Activated CD4-positive, alpha-beta T cell treated with anti-CD3 and anti-CD28 coated beads, Interleukin-2, amount 10 ng/mL, durations not matched to agents 24 days and 14 days (primary cell): Measurements from ENCODE around the gene DNAJC4. TPM values are rescaled to one million over a fixed set of nuclear protein-coding genes. Genes with fewer than 3 reads are reported as not detected.

Source experiments
- DNase-seq: peaks from one replicate; pipeline ENCODE4 v3.0.0; 2022
- H3K27ac Mint-ChIP-seq: one replicate; pipeline ENCODE4 v1.8.0; 2022; ENCODE audit warnings: mild to moderate bottlenecking, mixed read lengths
- H3K27me3 Mint-ChIP-seq: one replicate; pipeline ENCODE4 v1.8.0; 2022; ENCODE audit warnings: mixed read lengths
- H3K36me3 Mint-ChIP-seq: one replicate; pipeline ENCODE4 v1.8.0; 2022; ENCODE audit warnings: low read depth, mild to moderate bottlenecking, mixed read lengths
- H3K4me1 Mint-ChIP-seq: one replicate; pipeline ENCODE4 v1.8.0; 2021; ENCODE audit warnings: mixed read lengths
- H3K4me3 Mint-ChIP-seq: one replicate; pipeline ENCODE4 v1.8.0; 2022; ENCODE audit warnings: mild to moderate bottlenecking, moderate library complexity, mixed read lengths
- H3K9me3 Mint-ChIP-seq: one replicate; pipeline ENCODE4 v1.8.0; 2021; ENCODE audit warnings: mixed read lengths
- intact Hi-C: fragments of 100-400 bp; cut with micrococcal nuclease; formaldehyde crosslinking; loops from one replicate; pipeline ENCODE4 v1.15.1; 2023
- total RNA-seq: library from RNA; stranded (reverse); gene quantifications from 2 replicates; pipeline ENCODE4 v1.2.3, GENCODE V29; 2022

The DNAJC4 gene
- total RNA-seq, 1 donor from 2014 or later = 19.9 TPM

GRCh38 chr11:64281957-64282770 lies 51.8 kb downstream of the DNAJC4 start:
- Mint-ChIP-seq H3K27ac (no peak overlapping the region), H3K4me1 (peaks cover 21% of the 10 kb centered on the region), H3K36me3 (peaks cover 22% of the 10 kb centered on the region), H3K27me3 (no peaks in the 10 kb centered on the region), H3K9me3 (no peaks in the 10 kb centered on the region), H3K4me3 (no peak overlapping the region)
- intact Hi-C loops = no loop called here
- no peak for DNase-seq

GRCh38 chr11:64283092-64283491 lies 52.7 kb downstream of the DNAJC4 start:
- Mint-ChIP-seq H3K9me3 (no peaks in the 10 kb centered on the region), H3K4me1 (peaks cover 21% of the 10 kb centered on the region), H3K27ac (peak overlapping the region; percentile 62), H3K4me3 (peak overlapping the region; percentile 59), H3K27me3 (no peaks in the 10 kb centered on the region), H3K36me3 (peaks cover 22% of the 10 kb centered on the region)
- DNase-seq = peak; percentile 59
- intact Hi-C loops = no loop called here

Other genes starting within 250 kb of the DNAJC4 start
- 105 and 115 TPM in 2 replicates for gene OTUB1, start 244.1 kb upstream of the DNAJC4 start, total RNA-seq
- not detected in 2 replicates for gene FLRT1, start 194.6 kb upstream of the DNAJC4 start, total RNA-seq
- 28.6 and 29.6 TPM in 2 replicates for gene MACROD1, start 64.4 kb upstream of the DNAJC4 start, total RNA-seq
- 521 and 535 TPM in 2 replicates for gene STIP1, start 44.4 kb upstream of the DNAJC4 start, total RNA-seq
- 200 and 213 TPM in 2 replicates for gene FERMT3, start 23.8 kb upstream of the DNAJC4 start, total RNA-seq
- 29.8 and 31.7 TPM in 2 replicates for gene TRPT1, start 4.4 kb upstream of the DNAJC4 start, total RNA-seq
- gene NUDT22, start 4.3 kb upstream of the DNAJC4 start, total RNA-seq = 66.1 and 72.6 TPM in 2 replicates
- 65.4 and 66.7 TPM in 2 replicates for gene VEGFB, start 4.0 kb downstream of the DNAJC4 start, total RNA-seq
- gene FKBP2, start 10.5 kb downstream of the DNAJC4 start, total RNA-seq = 28.8 and 30.6 TPM in 2 replicates
- 284 TPM in 2 replicates for gene PPP1R14B, start 16.4 kb downstream of the DNAJC4 start, total RNA-seq
- gene PLCB3, start 21.0 kb downstream of the DNAJC4 start, total RNA-seq = 16.6 and 16.7 TPM in 2 replicates
- 34.0 and 35.5 TPM in 2 replicates for gene BAD, start 54.1 kb downstream of the DNAJC4 start, total RNA-seq
- gene GPR137, start 55.3 kb downstream of the DNAJC4 start, total RNA-seq = 45.6 and 47.6 TPM in 2 replicates
- 0.23 and 0.24 TPM in 2 replicates for gene KCNK4, start 60.8 kb downstream of the DNAJC4 start, total RNA-seq
- gene CATSPERZ, start 69.8 kb downstream of the DNAJC4 start, total RNA-seq = not detected in 2 replicates
- gene ESRRA, start 75.0 kb downstream of the DNAJC4 start, total RNA-seq = 59.6 and 60.6 TPM in 2 replicates
- 319 and 320 TPM in 2 replicates for gene TRMT112, start 87.0 kb downstream of the DNAJC4 start, total RNA-seq
- gene PRDX5, start 87.6 kb downstream of the DNAJC4 start, total RNA-seq = 98.0 and 104 TPM in 2 replicates
- gene CCDC88B, start 109.7 kb downstream of the DNAJC4 start, total RNA-seq = 116 and 119 TPM in 2 replicates
- gene RPS6KA4, start 128.6 kb downstream of the DNAJC4 start, total RNA-seq = 46.3 and 48.6 TPM in 2 replicates